KMS-11 (cell line): ENCODE measurements around the gene AP3S1.

Source experiments
- H2AFZ ChIP-seq: fragments of 200-600 bp; sonication (generic); 2 replicates; pipeline ENCODE4 v1.6.1; 2016; ENCODE audit warnings: antibody characterized with exemption, mixed run types, low read depth
- H3K27ac ChIP-seq: fragments of 200-600 bp; sonication (generic); 2 replicates; pipeline ENCODE4 v1.6.1; 2016; ENCODE audit warnings: mild to moderate bottlenecking, mixed run types
- H3K27me3 ChIP-seq: fragments of 200-600 bp; sonication (generic); 2 replicates; pipeline ENCODE4 v1.6.1; 2017; ENCODE audit warnings: mild to moderate bottlenecking, low read depth, mixed run types, moderate library complexity; ENCODE audit not compliant: insufficient read depth
- H3K36me3 ChIP-seq: fragments of 200-600 bp; sonication (generic); 2 replicates; pipeline ENCODE4 v1.6.1; 2017; ENCODE audit warnings: mild to moderate bottlenecking, mixed run types; ENCODE audit not compliant: insufficient read depth
- H3K4me1 ChIP-seq: fragments of 200-600 bp; sonication (generic); 2 replicates; pipeline ENCODE4 v1.6.1; 2016; ENCODE audit warnings: mild to moderate bottlenecking, low read depth, mixed run types; ENCODE audit not compliant: poor library complexity, severe bottlenecking
- H3K4me2 ChIP-seq: fragments of 200-600 bp; sonication (generic); 2 replicates; pipeline ENCODE4 v1.7.0; 2016; ENCODE audit warnings: mild to moderate bottlenecking, mixed run types
- H3K4me3 ChIP-seq: fragments of 200-600 bp; sonication (generic); IDR thresholded peaks from 2 replicates; pipeline ENCODE4 v1.6.1; 2017; ENCODE audit warnings: low read depth, low read length, mixed read lengths; ENCODE audit not compliant: insufficient read depth
- H3K79me2 ChIP-seq: fragments of 200-600 bp; sonication (generic); 2 replicates; pipeline ENCODE4 v1.6.1; 2016; ENCODE audit warnings: low read depth, mixed run types; ENCODE audit not compliant: insufficient read depth
- H3K9ac ChIP-seq: fragments of 200-600 bp; sonication (generic); 2 replicates; pipeline ENCODE4 v1.6.1; 2016; ENCODE audit warnings: mild to moderate bottlenecking, mixed run types
- H4K20me1 ChIP-seq: fragments of 200-600 bp; sonication (generic); 2 replicates; pipeline ENCODE4 v1.6.1; 2016; ENCODE audit warnings: mild to moderate bottlenecking, mixed run types; ENCODE audit not compliant: insufficient read depth
- CTCF ChIP-seq: fragments of 200-600 bp; sonication (generic); conservative IDR thresholded peaks from 2 replicates; pipeline ENCODE4 v1.6.1; 2017; ENCODE audit warnings: low read depth, mild to moderate bottlenecking, antibody characterized with exemption, low read length, moderate library complexity, mixed read lengths

AP3S1 gene

GRCh38 chr5:115812372-115812771, 29.4 kb upstream of the AP3S1 start:
- Histone ChIP-seq H3K36me3 (no peaks in the 10 kb centered on the region), H3K4me2 (no peak overlapping the region), H3K9ac (no peak overlapping the region), H2AFZ (no peak overlapping the region), H3K79me2 (no peaks in the 10 kb centered on the region), H3K27ac (no peak overlapping the region), H3K27me3 (no peaks in the 10 kb centered on the region), H4K20me1 (no peaks in the 10 kb centered on the region), H3K4me1 (peaks cover 5% of the 10 kb centered on the region), H3K4me3 (no peak overlapping the region)
- TF ChIP-seq CTCF: no peak

GRCh38 chr5:115813719-115814118, 28.0 kb upstream of the AP3S1 start:
- no peak overlapping the region for H2AFZ ChIP-seq
- H3K27ac ChIP-seq: no peak overlapping the region
- TF ChIP-seq CTCF: no peak
- peaks cover 5% of the 10 kb centered on the region for H3K4me1 ChIP-seq
- no peak overlapping the region for H3K9ac ChIP-seq
- H4K20me1 ChIP-seq: no peaks in the 10 kb centered on the region
- H3K27me3 ChIP-seq: no peaks in the 10 kb centered on the region
- H3K4me3 ChIP-seq: no peak overlapping the region
- H3K36me3 ChIP-seq: no peaks in the 10 kb centered on the region
- H3K79me2 ChIP-seq: no peaks in the 10 kb centered on the region
- no peak overlapping the region for H3K4me2 ChIP-seq

GRCh38 chr5:115815006-115815692, 26.6 kb upstream of the AP3S1 start:
- H3K4me2 ChIP-seq: no peak overlapping the region
- H3K4me1 ChIP-seq: peaks cover 5% of the 10 kb centered on the region
- H3K9ac ChIP-seq: no peak overlapping the region
- no peak for TF ChIP-seq CTCF
- H4K20me1 ChIP-seq: no peaks in the 10 kb centered on the region
- no peak overlapping the region for H3K4me3 ChIP-seq
- no peak overlapping the region for H3K27ac ChIP-seq
- H2AFZ ChIP-seq: no peak overlapping the region
- H3K79me2 ChIP-seq: no peaks in the 10 kb centered on the region
- H3K36me3 ChIP-seq: no peaks in the 10 kb centered on the region
- H3K27me3 ChIP-seq: no peaks in the 10 kb centered on the region

- H3K27ac ChIP-seq: no peak overlapping the region
- no peaks in the 10 kb centered on the region for H4K20me1 ChIP-seq
- H2AFZ ChIP-seq: no peak overlapping the region
- H3K4me3 ChIP-seq: no peak overlapping the region
- peaks cover 5% of the 10 kb centered on the region for H3K4me1 ChIP-seq
- no peaks in the 10 kb centered on the region for H3K27me3 ChIP-seq
- no peaks in the 10 kb centered on the region for H3K79me2 ChIP-seq
- TF ChIP-seq CTCF: no peak
- H3K9ac ChIP-seq: no peak overlapping the region
- no peaks in the 10 kb centered on the region for H3K36me3 ChIP-seq
- no peak overlapping the region for H3K4me2 ChIP-seq
Measured at GRCh38 chr5:115815693-115816225, 26.0 kb upstream of the AP3S1 start.
